ENCODE measurements around the gene KCNA3. TPM values are rescaled to one million over a fixed set of nuclear protein-coding genes. Genes with fewer than 3 reads are reported as not detected.

The KCNA3 gene
- total and polyA plus RNA-seq, 2 of the 4 experiments (the other 2 are of a cell fraction) = under 0.01 to 0.09 TPM

- Histone ChIP-seq H4K5ac (ENCODE audit: low read depth, low read length) (no peak overlapping the region), H3K14ac (replicated peaks; ENCODE audit: low read depth, low read length) (no peak overlapping the region), H3K56ac (ENCODE audit: extremely low read depth, insufficient read depth, low read length) (no peak overlapping the region), H3K23ac (ENCODE audit: low read depth, low read length) (no peak overlapping the region), H3K27me3 (ENCODE audit: control insufficient read depth, insufficient read depth, low read length) (no peaks in the 10 kb centered on the region), H3K36me3 (ENCODE audit: control insufficient read depth, insufficient read depth, low read length) (no peaks in the 10 kb centered on the region), H2AK5ac (ENCODE audit: low read depth, low read length) (no peak overlapping the region), H3K9ac (ENCODE audit: low read depth, low read length) (no peak overlapping the region), H3K4me1 (ENCODE audit: control insufficient read depth, insufficient read depth, low read length) (no peaks in the 10 kb centered on the region), H3K27ac (ENCODE audit: insufficient read depth, low read length) (no peak overlapping the region), H4K8ac (ENCODE audit: low read depth in 2 of 2, low read length in 2 of 2) (no peak overlapping the region), H2BK15ac (ENCODE audit: low read depth, low read length) (no peak overlapping the region), H3K18ac (ENCODE audit: low read depth, low read length) (no peak overlapping the region), H2AK9ac (replicated peaks; ENCODE audit: low read depth, low read length, poor library complexity) (no peak overlapping the region), H4K91ac (ENCODE audit: insufficient read depth, low read depth, low read length) (no peak overlapping the region), H4K20me1 (ENCODE audit: insufficient read depth, low read length) (no peaks in the 10 kb centered on the region), H3K4me3 (ENCODE audit: insufficient read depth, low read depth, low read length) (no peak overlapping the region), H2BK20ac (ENCODE audit: low read depth, low read length) (no peak overlapping the region), H2AFZ (replicated peaks; ENCODE audit: low read length, poor library complexity) (no peak overlapping the region), H3K4me2 (ENCODE audit: low read depth, low read length) (no peak overlapping the region), H3K9me3 (ENCODE audit: control insufficient read depth, insufficient read depth, low read length) (no peaks in the 10 kb centered on the region), H3K79me1 (ENCODE audit: low read depth in 1 of 2, low read length in 2 of 2) (no peaks in the 10 kb centered on the region), H2BK5ac (ENCODE audit: low read depth, low read length, poor library complexity, severe bottlenecking) (no peak overlapping the region), H3K9me1 (ENCODE audit: insufficient read depth, low read length) (no peaks in the 10 kb centered on the region), H3K4ac (ENCODE audit: low read depth, low read length) (no peak overlapping the region), H2BK120ac (ENCODE audit: low read depth, low read length) (no peak overlapping the region)
- ChIA-PET POLR2A (ENCODE audit: unreplicated experiment) (no interaction called here), CTCF (interaction anchor here (0.6 kb wide), 1 partner anchor 14 kb away, joined by 3 read pairs; no protein-coding TSS in a partner anchor)
- no peak for TF ChIP-seq POLR2A (IDR thresholded peaks at IDR 0.05; ENCODE audit: low read depth, low read length)
- TF ChIP-seq CTCF (conservative IDR thresholded peaks at IDR 0.05; ENCODE audit: low read depth, low read length) = no peak
- no peak for TF ChIP-seq ELK1 (IDR thresholded peaks at IDR 0.05; ENCODE audit: borderline replicate concordance, low read depth, low read length)
- no peak for TF ChIP-seq RCOR1 (IDR thresholded peaks at IDR 0.05; ENCODE audit: insufficient replicate concordance, low read length)
- no peak for TF ChIP-seq MXI1 (IDR thresholded peaks at IDR 0.05; ENCODE audit: borderline replicate concordance, low read depth, low read length)
- no peak for TF ChIP-seq BHLHE40 (IDR thresholded peaks at IDR 0.05; ENCODE audit: low read depth, low read length)
- no peak for TF ChIP-seq RAD21 (IDR thresholded peaks at IDR 0.05; ENCODE audit: low read length)
- no peak for TF ChIP-seq NFE2L2 (IDR thresholded peaks at IDR 0.05; ENCODE audit: low read depth, low read length)
- TF ChIP-seq FOS (IDR thresholded peaks at IDR 0.05; ENCODE audit: low read depth, low read length) = no peak
- no peak for TF ChIP-seq USF2 (IDR thresholded peaks at IDR 0.05; ENCODE audit: low read depth, low read length)
- TF ChIP-seq MAZ (IDR thresholded peaks at IDR 0.05; ENCODE audit: borderline replicate concordance, low read depth, low read length) = no peak
- no peak for TF ChIP-seq MAFK (IDR thresholded peaks at IDR 0.05; ENCODE audit: low read depth, low read length)
- no peak for TF ChIP-seq CHD1 (IDR thresholded peaks at IDR 0.05; ENCODE audit: low read depth, low read length)
- no peak for TF ChIP-seq SMC3 (IDR thresholded peaks at IDR 0.05; ENCODE audit: low read depth, low read length)
- no peak for TF ChIP-seq CEBPB (IDR thresholded peaks at IDR 0.05; ENCODE audit: low read depth, low read length)
- no peak for TF ChIP-seq RFX5 (IDR thresholded peaks at IDR 0.05; ENCODE audit: low read depth, low read length)
- in situ Hi-C loops (cut with MboI; ENCODE audit: low sequenced_read_pairs) = no loop called here
- ATAC-seq (ENCODE audit: low read depth) (no peak), DNase-seq (no peak)
- no TSS peak for BruUV-seq (replicated peaks)
- intact Hi-C loops (cut with micrococcal nuclease) = no loop called here
- dilution Hi-C loops (cut with HindIII; ENCODE audit: low sequenced_read_pairs, unreplicated experiment) = no loop called here
- WGBS, 2 experiments (ENCODE audit: extremely low coverage in 2 of 2, insufficient read length in 1 of 2) = no CpG with 5 or more reads among the region's 2 CpGs
These were observed 11.5 kb downstream of the KCNA3 start for GRCh38 chr1:110663241-110663640.
